AG04450 (cell line): Measurements from ENCODE around the gene NINJ1. TPM values are rescaled to one million over a fixed set of nuclear protein-coding genes. Genes with fewer than 3 reads are reported as not detected.

Experiments used
- CTCF ChIA-PET: fragments of 300-600, 350-600 bp; formaldehyde crosslinking; extraction: SDS; loops from one replicate; lab custom pipeline; 2022; ENCODE audit warnings: antibody characterized with exemption, inconsistent platforms; lab: Charles Lee
- POLR2A ChIA-PET: fragments of 350-600 bp; formaldehyde crosslinking; extraction: SDS; loops from one replicate; lab custom pipeline; 2021; ENCODE audit warnings: antibody characterized with exemption, inconsistent platforms; lab: Yijun Ruan, JAX
- DNase-seq: peaks from one replicate; pipeline ENCODE4 v3.0.0-alpha.2; 2011; ENCODE audit warnings: low read depth, low spot score
- H3K27ac ChIP-seq: one replicate; pipeline ENCODE4 v1.5.1; 2012; ENCODE audit warnings: low read depth, low read length, control low read depth
- H3K27me3 ChIP-seq: one replicate; pipeline ENCODE4 v1.6.0; 2012; ENCODE audit warnings: low read length; ENCODE audit not compliant: control insufficient read depth, insufficient read depth
- H3K4me3 ChIP-seq: 2 replicates; pipeline ENCODE4 v1.5.1; 2011; ENCODE audit warnings: mild to moderate bottlenecking, low read depth, low read length, control low read depth
- H3K9me3 ChIP-seq: 2 replicates; pipeline ENCODE4 v1.5.1; 2012; ENCODE audit warnings: low read length; ENCODE audit not compliant: control insufficient read depth, insufficient read depth
- CTCF ChIP-seq: IDR thresholded peaks from 2 replicates; pipeline ENCODE4 v1.5.1; 2011; ENCODE audit warnings: low read depth, low read length, control low read depth, inconsistent platforms
- polyA plus RNA-seq: library from polyadenylated mRNA; depleted of rRNA; stranded (reverse); fragments of >200 nt; gene quantifications from 2 replicates; pipeline ENCODE4 v1.2.3, GENCODE V29; 2011; rRNA removed

The NINJ1 gene
- polyA plus RNA-seq, 1 experiment: 26.8 TPM

DNA sequence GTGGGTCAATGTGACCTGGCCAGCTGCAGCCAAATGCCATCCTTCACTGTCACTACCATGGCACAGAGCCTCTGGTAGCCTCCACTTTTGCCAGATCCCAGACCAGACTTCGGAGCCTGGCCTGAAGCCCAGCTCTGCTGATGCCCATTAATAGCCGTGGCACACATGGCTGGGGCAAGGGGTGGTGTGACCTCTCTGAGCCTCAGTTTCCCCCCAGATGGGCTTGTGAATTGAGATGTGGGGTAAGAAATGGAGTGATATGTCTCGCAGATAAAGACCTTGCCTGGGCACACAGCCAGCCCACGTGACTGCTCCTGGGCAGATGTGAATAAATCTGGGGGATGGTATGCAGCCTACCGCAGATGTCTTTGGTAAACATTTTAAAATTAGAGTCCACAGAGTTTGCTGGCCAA lies 61.7 kb downstream of the NINJ1 start:
- TF ChIP-seq CTCF: no peak
- no peaks in the 10 kb centered on the region for H3K27me3 ChIP-seq
- CTCF ChIA-PET: interaction anchor here (1.2 to 1.4 kb wide), 2 partner anchors 36 to 47 kb away, joined by 3 to 4 read pairs; no protein-coding TSS in a partner anchor
- peak; percentile 61 for DNase-seq
- no peak overlapping the region for H3K4me3 ChIP-seq
- no peak overlapping the region for H3K27ac ChIP-seq
- POLR2A ChIA-PET: interaction anchor here (1.0 kb wide), 1 partner anchor 10 kb away, joined by 4 read pairs; no protein-coding TSS in a partner anchor
- H3K9me3 ChIP-seq: no peaks in the 10 kb centered on the region; the same call in 1 of the 2 replicates

Other genes starting within 250 kb of the NINJ1 start
- gene FGD3, start 186.7 kb downstream of the NINJ1 start, polyA plus RNA-seq: not detected in 2 replicates
- gene SUSD3, start 75.5 kb downstream of the NINJ1 start, polyA plus RNA-seq: 1.4 and 1.8 TPM in 2 replicates
- 25.2 and 42.6 TPM in 2 replicates for gene CARD19, start 38.0 kb downstream of the NINJ1 start, polyA plus RNA-seq
- gene WNK2, start 49.9 kb upstream of the NINJ1 start, polyA plus RNA-seq: not detected in 2 replicates